GM23248 (cell line): Measurements from ENCODE around the gene ARHGAP23. TPM values are rescaled to one million over a fixed set of nuclear protein-coding genes. Genes with fewer than 3 reads are reported as not detected.

ENCODE experiments used
- DNase-seq: peaks from one replicate; pipeline ENCODE4 v3.0.0-alpha.2; 2015
- H2AFZ ChIP-seq: fragments of 200-600 bp; sonication (generic); 2 replicates; pipeline ENCODE4 v1.6.1; 2016; ENCODE audit warnings: antibody characterized with exemption
- H3F3A ChIP-seq: fragments of 200-600 bp; sonication (generic); 2 replicates; pipeline ENCODE4 v1.6.1; 2016; ENCODE audit warnings: mild to moderate bottlenecking, antibody characterized with exemption, mixed run types; ENCODE audit not compliant: insufficient read depth
- H3K27ac ChIP-seq: fragments of 200-600 bp; sonication (generic); 2 replicates; pipeline ENCODE4 v1.5.1; 2016; ENCODE audit warnings: mild to moderate bottlenecking
- H3K27me3 ChIP-seq: fragments of 200-600 bp; sonication (generic); replicated peaks from 2 replicates; pipeline ENCODE4 v1.6.1; 2016; ENCODE audit warnings: mild to moderate bottlenecking; ENCODE audit not compliant: insufficient read depth
- H3K36me3 ChIP-seq: fragments of 200-600 bp; sonication (generic); 2 replicates; pipeline ENCODE4 v1.6.1; 2016; ENCODE audit warnings: low read depth, mild to moderate bottlenecking
- H3K4me1 ChIP-seq: fragments of 200-600 bp; sonication (generic); 2 replicates; pipeline ENCODE4 v1.6.1; 2016; ENCODE audit warnings: mild to moderate bottlenecking; ENCODE audit not compliant: insufficient read depth
- H3K4me2 ChIP-seq: fragments of 200-600 bp; sonication (generic); one replicate; pipeline ENCODE4 v1.6.1; 2016; ENCODE audit warnings: mild to moderate bottlenecking; ENCODE audit not compliant: unreplicated experiment
- H3K4me3 ChIP-seq: fragments of 200-600 bp; sonication (generic); 2 replicates; pipeline ENCODE4 v1.5.1; 2016; ENCODE audit warnings: mild to moderate bottlenecking
- H3K79me2 ChIP-seq: fragments of 200-600 bp; sonication (generic); 2 replicates; pipeline ENCODE4 v1.6.1; 2016; ENCODE audit warnings: mild to moderate bottlenecking; ENCODE audit not compliant: insufficient read depth
- H3K9ac ChIP-seq: fragments of 200-600 bp; sonication (generic); 2 replicates; pipeline ENCODE4 v1.6.1; 2016; ENCODE audit warnings: mild to moderate bottlenecking
- H3K9me2 ChIP-seq: fragments of 200-600 bp; sonication (generic); 2 replicates; pipeline ENCODE4 v1.6.1; 2016; ENCODE audit warnings: mixed run types, mild to moderate bottlenecking, moderate library complexity; ENCODE audit not compliant: insufficient read depth
- H3K9me3 ChIP-seq: fragments of 200-600 bp; sonication (generic); one replicate; pipeline ENCODE4 v1.6.1; 2017; ENCODE audit warnings: low read depth
- H4K20me1 ChIP-seq: fragments of 200-600 bp; sonication (generic); 2 replicates; pipeline ENCODE4 v1.6.0; 2016; ENCODE audit not compliant: insufficient read depth
- EZH2 ChIP-seq: fragments of 200-600 bp; sonication (generic); IDR thresholded peaks from 2 replicates; pipeline ENCODE4 v1.6.1; 2018; ENCODE audit warnings: antibody characterized with exemption, mild to moderate bottlenecking; ENCODE audit not compliant: insufficient read depth, poor library complexity, severe bottlenecking
- EZH2phosphoT487 ChIP-seq: fragments of 200-600 bp; sonication (generic); IDR thresholded peaks from 2 replicates; pipeline ENCODE4 v1.6.1; 2018; ENCODE audit warnings: antibody characterized with exemption, moderate library complexity, mild to moderate bottlenecking, low read depth; ENCODE audit not compliant: insufficient read depth
- WGBS, 2 experiments: methylation state at CpG; one replicate each; pipeline ENCODE4 v1.1.6; 2015 to 2017; ENCODE audit warnings: low lambda C conversion rate in 2 of 2, low coverage in 1 of 2; ENCODE audit errors: missing lambda C conversion rate in 2 of 2; 5-methylcytosine and 5-hydroxymethylcytosine counted together
- in situ Hi-C: fragments of 300-500 bp; cut with MboI; formaldehyde crosslinking; loops from 2 replicates; pipeline ENCODE4 v1.15.0; 2020
- polyA plus RNA-seq: library from polyadenylated mRNA; unstranded; fragments of >200 nt; fragmentation: Nextera tagmentation; extraction: Ambion mirVana; gene quantifications from 2 replicates; pipeline ENCODE4 v1.2.1, GENCODE V29; 2016
- total RNA-seq: library from RNA; depleted of rRNA; stranded (reverse); fragments of >200 nt; shearing (Covaris generic); gene quantifications from 2 replicates; pipeline ENCODE4 v1.2.3, GENCODE V29; 2014

ARHGAP23 gene
- total and polyA plus RNA-seq, 2 experiments from 2014 or later = 6.6 to 69.4 TPM

- H3K9ac ChIP-seq = no peak overlapping the region
- H3K79me2 ChIP-seq = no peaks in the 10 kb centered on the region
- H2AFZ ChIP-seq = no peak overlapping the region
- H3K27ac ChIP-seq = no peak overlapping the region
- no peaks in the 10 kb centered on the region for H3K4me1 ChIP-seq
- H3K9me2 ChIP-seq = no peaks in the 10 kb centered on the region
- DNase-seq = no peak
- no peak for TF ChIP-seq EZH2phosphoT487
- no peak for TF ChIP-seq EZH2
- no peaks in the 10 kb centered on the region for H4K20me1 ChIP-seq
- WGBS, 2 experiments = 77 to 87% methylated on average over 4 of the region's 4 CpGs
- H3K36me3 ChIP-seq = no peaks in the 10 kb centered on the region
- in situ Hi-C loops = no loop called here
- H3F3A ChIP-seq = no peaks in the 10 kb centered on the region
- no peak overlapping the region for H3K4me3 ChIP-seq
- no peaks in the 10 kb centered on the region for H3K9me3 ChIP-seq
- no peak overlapping the region for H3K4me2 ChIP-seq
- no peaks in the 10 kb centered on the region for H3K27me3 ChIP-seq
Measured at GRCh38 chr17:38549285-38549684, 121.0 kb downstream of the ARHGAP23 start.

GRCh38 chr17:38550661-38551060, 122.4 kb downstream of the ARHGAP23 start:
- TF ChIP-seq EZH2 (no peak), EZH2phosphoT487 (no peak)
- Histone ChIP-seq H3K9me3 (no peaks in the 10 kb centered on the region), H4K20me1 (no peaks in the 10 kb centered on the region), H3K9me2 (no peaks in the 10 kb centered on the region), H3K36me3 (no peaks in the 10 kb centered on the region), H3K27ac (no peak overlapping the region), H3F3A (no peaks in the 10 kb centered on the region), H3K4me3 (no peak overlapping the region), H3K27me3 (no peaks in the 10 kb centered on the region), H2AFZ (no peak overlapping the region), H3K9ac (no peak overlapping the region), H3K4me2 (no peak overlapping the region), H3K79me2 (no peaks in the 10 kb centered on the region), H3K4me1 (no peaks in the 10 kb centered on the region)
- in situ Hi-C loops = no loop called here
- WGBS, 2 experiments = 31 to 34% methylated on average over 8 of the region's 8 CpGs
- DNase-seq = peak; percentile 92

- no peak overlapping the region for H2AFZ ChIP-seq
- no peaks in the 10 kb centered on the region for H3K27me3 ChIP-seq
- 74 to 75% methylated on average over 8 to 9 of the region's 9 CpGs for WGBS, 2 experiments
Measured at GRCh38 chr17:38551121-38551520, 122.9 kb downstream of the ARHGAP23 start.

GRCh38 chr17:38552343-38552742, 124.1 kb downstream of the ARHGAP23 start:
- Histone ChIP-seq H3K27me3 (no peaks in the 10 kb centered on the region), H3K9me2 (no peaks in the 10 kb centered on the region), H3K4me1 (no peaks in the 10 kb centered on the region), H3K4me2 (no peak overlapping the region), H2AFZ (no peak overlapping the region), H4K20me1 (no peaks in the 10 kb centered on the region), H3K4me3 (no peak overlapping the region), H3K9ac (no peak overlapping the region), H3K36me3 (no peaks in the 10 kb centered on the region), H3K27ac (no peak overlapping the region), H3F3A (no peaks in the 10 kb centered on the region), H3K9me3 (no peaks in the 10 kb centered on the region), H3K79me2 (no peaks in the 10 kb centered on the region)
- 82 to 88% methylated on average over 17 of the region's 17 CpGs for WGBS, 2 experiments
- DNase-seq = no peak
- in situ Hi-C loops = no loop called here
- TF ChIP-seq EZH2 (no peak), EZH2phosphoT487 (no peak)

More at GRCh38 chr17:38551121-38551520, 122.9 kb downstream of the ARHGAP23 start:
- no peaks in the 10 kb centered on the region for H3K36me3 ChIP-seq
- no peaks in the 10 kb centered on the region for H3K9me3 ChIP-seq
- in situ Hi-C loops = no loop called here
- no peaks in the 10 kb centered on the region for H3F3A ChIP-seq
- no peak for DNase-seq
- H3K4me1 ChIP-seq = no peaks in the 10 kb centered on the region
- H3K4me3 ChIP-seq = no peak overlapping the region
- no peaks in the 10 kb centered on the region for H4K20me1 ChIP-seq
- no peak overlapping the region for H3K9ac ChIP-seq
- TF ChIP-seq EZH2 = no peak
- no peak for TF ChIP-seq EZH2phosphoT487
- H3K9me2 ChIP-seq = no peaks in the 10 kb centered on the region
- H3K79me2 ChIP-seq = no peaks in the 10 kb centered on the region
- H3K4me2 ChIP-seq = no peak overlapping the region
- H3K27ac ChIP-seq = no peak overlapping the region
